HG03575 (cell line): ENCODE results near the gene STX17.

Source experiments
- ATAC-seq: cut with Tn5 transposase; IDR thresholded peaks from one replicate; pipeline ENCODE4 v1.9.1; 2021; ENCODE audit not compliant: unreplicated experiment, insufficient number of reproducible peaks, low FRiP score; ENCODE audit errors: extremely low read depth

Gene STX17

GRCh38 chr9:99896119-99896518 lies 10.3 kb upstream of the STX17 start:
- ATAC-seq, result no peak

- ATAC-seq, result no peak
Observed at GRCh38 chr9:99903393-99903792, 3.1 kb upstream of the STX17 start.

DNA sequence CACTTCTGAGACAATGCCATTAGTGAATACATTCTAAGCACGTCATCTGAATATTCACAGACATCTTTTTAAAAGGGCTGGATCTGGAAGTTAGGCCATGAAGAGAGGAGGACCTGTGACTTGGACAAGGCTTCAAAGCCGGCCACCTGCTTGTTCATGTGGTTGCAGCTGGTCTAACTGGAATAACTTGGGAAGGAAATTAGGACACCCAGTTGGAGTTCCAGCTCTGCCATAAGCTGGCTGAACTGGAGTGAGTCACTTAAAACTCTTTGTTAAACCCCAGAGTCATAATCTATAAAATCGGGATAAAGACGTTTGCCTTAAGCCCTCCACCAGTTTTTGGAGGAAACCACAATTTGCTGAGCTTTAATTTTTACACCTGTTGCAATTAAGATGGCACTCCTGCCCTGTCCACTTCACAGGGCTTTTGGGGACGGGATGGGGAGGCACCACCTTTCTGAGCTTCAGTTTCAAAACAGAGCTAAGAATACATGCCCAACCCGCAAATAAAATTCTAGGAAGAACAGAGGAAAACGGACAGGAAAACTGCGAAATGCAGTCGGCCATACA lies 536 bp upstream of the STX17 start:
- no peak for ATAC-seq

DNA sequence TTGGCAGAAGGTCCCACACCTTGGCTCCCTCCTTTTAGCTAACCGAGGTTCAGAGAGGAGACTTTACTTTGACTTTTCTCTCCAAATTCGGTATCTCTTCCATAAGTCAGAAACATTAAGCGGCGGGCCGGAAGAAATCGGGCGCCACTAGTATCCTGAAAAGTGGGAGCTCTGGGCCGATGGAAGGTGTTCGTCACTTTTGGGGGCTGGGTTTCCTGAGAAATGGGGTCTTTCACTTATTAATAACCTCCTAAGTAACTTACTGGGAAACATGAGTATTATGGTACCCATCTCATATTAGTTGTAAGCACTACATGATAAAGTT lies 716 bp downstream of the STX17 start:
- ATAC-seq, result no peak

DNA sequence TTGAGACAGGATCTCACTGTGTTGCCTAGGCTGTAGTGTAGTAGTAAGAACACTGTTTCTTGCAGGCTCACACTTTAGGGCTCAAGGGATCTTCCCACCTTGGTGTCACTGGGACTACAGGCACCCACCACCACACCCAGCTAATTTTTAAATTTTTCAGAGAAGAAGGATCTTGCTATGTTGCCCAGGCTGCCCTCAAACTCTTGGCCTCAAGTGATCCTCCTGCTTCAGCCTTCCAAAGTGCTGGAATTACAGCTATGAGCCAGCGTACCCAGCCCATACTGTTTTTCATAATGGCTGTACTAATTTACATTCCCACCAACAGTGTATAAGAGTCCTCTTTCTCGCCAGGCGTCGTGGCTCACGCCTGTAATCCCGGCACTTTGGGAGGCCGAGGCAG lies 5.1 kb downstream of the STX17 start:
- ATAC-seq, result no peak

DNA sequence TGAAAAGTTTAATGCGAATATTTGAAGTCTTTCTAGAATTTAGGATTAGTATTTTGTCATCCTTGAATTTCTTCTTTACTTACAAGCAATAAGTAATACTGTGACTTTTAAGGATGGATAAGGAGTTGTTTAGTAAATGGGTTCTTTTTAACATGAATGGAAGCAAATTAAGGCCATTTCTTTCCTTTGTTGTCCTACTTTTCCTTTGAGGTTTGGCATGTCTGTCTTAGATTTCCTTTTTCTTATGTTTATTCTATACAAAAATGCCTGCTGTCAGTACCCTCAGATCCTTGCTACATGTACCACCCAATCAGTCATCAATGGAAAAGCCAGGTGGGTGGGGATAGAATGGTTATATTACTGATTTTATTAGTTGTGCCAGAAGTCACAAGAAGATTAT lies 10.2 kb downstream of the STX17 start:
- ATAC-seq, result no peak

GRCh38 chr9:99918134-99918533 lies 11.7 kb downstream of the STX17 start:
- no peak for ATAC-seq

DNA sequence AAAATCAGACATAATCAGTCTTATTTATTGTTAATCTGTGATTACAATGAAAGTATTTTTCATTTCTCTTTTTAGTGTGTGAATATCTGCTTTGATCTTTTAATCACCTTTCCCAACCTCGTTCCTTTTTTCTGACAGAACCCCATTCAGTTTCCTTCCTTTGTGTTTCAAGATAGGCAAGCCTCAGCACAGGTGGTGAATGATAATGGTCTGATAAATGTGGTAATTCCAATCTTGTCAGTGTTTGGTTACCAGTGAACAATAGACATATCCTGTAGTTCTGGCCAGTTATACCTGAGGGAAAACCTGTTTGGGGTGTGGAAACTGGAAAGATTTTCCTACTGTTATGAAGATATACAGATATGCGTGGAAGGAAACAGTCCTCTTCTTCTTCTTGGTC lies 13.5 kb downstream of the STX17 start:
- no peak for ATAC-seq

DNA sequence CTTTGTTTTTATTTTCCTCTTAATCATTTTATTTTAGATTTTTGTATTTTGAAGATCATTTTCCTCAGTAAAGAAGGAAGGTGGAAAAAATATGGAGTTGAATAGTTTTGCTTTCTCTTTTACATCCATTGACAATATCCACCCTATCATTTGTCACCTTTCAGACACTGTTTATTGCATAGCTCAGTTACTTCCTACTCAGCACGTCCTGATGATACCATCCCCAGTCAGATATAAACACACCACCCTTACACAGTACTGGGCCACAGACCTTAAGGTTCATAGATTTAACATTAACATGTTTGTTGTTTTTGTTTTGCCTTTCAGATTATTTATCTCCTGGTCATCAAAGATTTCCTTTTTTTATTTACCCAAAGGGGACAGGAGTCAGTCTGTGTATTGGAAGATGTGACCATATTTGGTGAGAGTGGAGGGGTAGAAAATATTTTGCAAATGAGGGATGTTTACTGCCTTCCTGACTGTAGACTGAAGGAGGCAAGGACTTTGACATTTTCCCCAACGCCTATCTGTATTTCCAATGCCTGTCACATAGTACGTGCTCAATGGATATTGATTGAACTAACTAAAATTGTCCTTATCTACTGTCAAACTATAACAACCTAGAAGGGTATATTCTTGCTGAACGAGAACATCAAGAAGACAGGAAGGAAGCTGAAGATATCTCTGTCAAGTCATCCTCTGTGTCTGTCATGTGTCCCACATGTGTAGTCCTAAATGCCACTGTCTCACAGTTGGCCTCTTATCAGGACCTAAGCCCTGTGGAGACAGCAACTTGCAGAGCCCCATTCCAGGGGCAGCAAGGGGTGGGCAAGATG lies 15.6 kb downstream of the STX17 start:
- no peak for ATAC-seq

- ATAC-seq, result no peak
Observed at GRCh38 chr9:99922711-99923030, 16.2 kb downstream of the STX17 start.

GRCh38 chr9:99925541-99925940 lies 19.1 kb downstream of the STX17 start:
- ATAC-seq, result no peak

GRCh38 chr9:99929652-99930051 lies 23.2 kb downstream of the STX17 start:
- no peak for ATAC-seq

DNA sequence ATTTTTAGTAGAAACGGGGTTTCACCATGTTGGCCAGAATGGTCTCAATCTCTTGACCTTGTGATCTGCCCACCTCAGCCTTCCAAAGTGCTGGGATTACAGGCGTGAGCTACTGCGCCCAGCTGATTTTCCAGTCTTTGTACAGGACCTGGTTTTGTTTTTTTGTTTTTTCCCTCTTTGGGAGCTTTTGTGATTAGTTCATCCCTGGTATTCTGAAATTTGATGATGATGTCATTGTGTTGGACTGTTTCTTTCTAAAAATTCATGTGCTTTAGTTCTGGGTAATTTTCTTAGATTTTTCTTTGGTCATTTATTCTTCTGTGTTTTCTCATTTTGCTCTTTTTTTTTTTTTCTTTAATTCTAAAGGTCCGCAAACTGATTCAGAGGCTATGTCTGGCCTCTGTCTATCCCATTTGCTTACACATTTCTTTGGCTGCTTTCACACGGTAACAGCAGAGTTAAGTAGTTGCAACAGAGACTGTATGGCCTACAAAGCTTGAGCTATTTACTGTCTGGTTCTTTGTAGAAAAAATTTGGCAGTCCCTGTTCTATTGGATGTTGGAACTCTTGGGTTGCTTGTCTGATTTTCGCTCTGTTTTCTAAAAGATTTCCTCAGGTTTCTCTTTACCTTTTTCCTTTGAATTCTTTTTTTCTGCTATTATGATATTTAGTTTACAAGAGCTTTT lies 24.8 kb downstream of the STX17 start:
- ATAC-seq, result no peak

DNA sequence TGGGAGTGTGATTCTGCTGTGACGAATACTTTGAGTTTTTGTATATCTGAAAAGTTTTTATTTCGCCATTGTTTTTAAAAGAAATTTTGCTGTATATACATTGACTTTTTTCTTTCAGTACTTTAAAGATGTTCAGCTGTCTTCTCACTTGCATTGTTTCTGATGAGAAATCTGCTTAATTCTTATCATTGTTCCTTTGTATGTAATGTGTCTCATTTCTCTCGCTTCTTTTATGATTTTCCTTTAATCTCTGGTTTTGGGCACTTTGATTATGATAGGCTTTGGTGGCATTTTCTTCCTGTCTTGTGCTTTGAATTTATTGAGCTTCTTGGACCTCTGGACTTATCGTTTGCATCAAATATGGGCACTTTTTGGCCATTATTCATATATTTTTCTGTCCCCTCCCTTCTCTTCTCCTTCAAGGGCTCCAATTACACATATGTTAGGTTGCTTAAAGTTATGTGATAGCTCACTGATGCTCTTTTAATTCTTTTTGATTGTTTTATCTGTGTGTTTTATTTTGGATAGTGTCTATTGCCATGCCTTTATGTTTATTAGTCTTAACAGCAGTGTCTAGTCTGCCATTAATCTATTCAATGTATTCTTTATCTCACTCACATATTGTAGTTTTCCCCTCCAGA lies 30.6 kb downstream of the STX17 start:
- no peak for ATAC-seq

DNA sequence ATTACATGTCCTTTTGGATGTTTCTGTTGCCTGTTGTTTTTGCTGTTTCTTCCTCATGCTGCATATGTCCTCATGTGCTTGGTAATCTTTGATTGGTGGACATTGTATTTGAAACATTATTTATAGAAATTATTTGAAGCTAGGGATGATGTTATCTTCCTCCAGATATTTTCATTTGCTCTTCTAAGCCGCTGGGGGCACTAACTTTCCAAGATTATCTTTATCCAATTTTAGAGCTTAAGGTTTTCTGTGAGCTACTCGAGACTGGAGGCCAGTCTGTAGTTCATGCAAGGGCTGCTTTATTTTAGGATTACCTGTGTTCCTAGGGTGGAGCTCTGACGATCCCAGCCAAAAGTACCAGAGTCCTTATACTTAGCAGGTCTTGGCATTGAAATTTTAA lies 40.9 kb downstream of the STX17 start:
- ATAC-seq, result no peak

GRCh38 chr9:99948482-99948881 lies 42.0 kb downstream of the STX17 start:
- ATAC-seq, result no peak

DNA sequence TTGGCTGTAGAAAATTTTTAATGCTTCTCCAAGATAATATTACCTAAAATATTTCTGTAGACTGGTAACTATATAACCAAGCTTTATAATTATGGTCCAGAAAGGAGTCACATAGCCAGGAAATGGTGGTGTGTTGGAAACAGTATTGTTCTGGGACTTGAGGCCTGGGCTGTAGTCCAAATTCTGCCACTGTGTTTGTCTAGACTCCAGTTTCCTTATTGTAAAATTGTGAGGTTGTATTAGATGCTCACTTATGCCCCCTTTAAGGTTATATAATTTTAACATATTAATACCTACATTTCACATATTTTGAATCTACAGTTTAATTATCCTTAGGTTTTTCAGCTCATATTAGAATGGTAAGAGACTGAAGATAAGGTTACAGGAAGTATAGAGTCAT lies 42.4 kb downstream of the STX17 start:
- no peak for ATAC-seq

DNA sequence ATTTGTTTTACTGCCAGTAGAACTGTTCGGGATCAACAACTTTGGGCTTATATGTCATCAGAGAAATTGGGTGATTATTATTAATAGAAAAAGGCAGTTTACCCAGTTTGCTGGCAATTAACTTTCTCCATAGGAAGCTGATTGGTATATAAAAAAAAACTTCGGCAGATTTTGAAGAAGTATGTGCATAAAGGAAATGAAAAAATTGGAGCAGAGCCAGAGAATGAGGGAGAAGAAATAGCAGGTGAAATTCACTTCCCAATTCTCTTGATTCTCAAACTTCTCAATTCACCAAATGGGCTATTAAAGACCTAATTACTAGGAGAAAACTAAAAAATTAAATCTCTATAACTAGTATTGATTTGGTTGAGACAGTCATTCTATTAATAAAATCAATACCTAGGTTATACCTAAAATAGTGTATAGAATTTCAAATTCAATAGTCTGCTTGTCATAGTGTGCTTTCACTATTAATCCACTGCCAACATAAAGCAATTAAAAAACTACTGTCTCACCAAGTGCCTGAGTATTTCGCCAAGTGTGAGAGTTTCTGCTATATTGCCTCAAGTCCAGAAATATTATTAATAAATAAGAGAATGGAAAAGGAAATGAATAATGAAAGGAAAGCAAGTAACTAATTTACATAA lies 47.5 kb downstream of the STX17 start:
- ATAC-seq, result no peak

DNA sequence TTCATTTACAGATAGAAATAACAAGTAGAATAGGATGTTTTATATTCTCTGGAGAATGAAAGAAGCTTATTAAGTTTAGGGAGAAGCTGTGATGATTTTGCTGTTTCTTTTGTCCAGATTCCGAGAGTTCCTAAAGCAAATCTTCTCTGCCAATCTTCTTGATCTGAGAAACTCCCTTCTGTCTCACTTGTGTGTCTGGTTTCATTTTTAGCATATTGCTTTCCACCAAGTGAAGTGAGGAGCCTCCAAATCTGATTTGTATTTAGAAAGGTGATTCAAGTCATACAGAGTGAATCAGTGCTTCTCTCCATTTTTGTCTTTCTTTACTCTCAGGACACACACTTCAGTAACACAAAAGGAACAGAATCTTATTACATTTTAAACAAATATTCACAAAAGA lies 48.4 kb downstream of the STX17 start:
- no peak for ATAC-seq

DNA sequence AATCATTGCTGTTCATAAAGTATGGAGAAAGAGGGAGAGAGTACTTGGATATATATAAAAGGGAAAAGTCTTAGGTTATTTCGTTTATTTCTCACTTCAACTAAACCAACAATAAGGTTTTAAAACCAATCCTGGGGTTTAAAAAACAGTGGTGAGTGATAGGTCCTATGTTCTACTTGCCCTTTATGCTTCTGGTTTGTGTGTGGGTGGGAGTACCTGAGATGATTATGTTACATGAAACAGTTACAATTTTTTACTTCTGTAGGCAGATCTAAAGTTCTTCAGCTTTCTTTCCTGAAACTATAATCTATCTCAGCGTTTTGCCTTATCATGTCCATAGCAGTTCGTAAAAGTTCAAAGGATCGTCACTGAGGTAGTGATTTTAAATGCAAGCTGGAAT lies 49.2 kb downstream of the STX17 start:
- no peak for ATAC-seq
